GM18909 (cell line): ENCODE data around the gene FDPS.
"Not testable (repeated sequence)": the region's sequence is repeated elsewhere in the genome, so short reads cannot be mapped to it uniquely, and the experiment has no call there.

Experiments used
- ATAC-seq: cut with Tn5 transposase; IDR thresholded peaks from one replicate; pipeline ENCODE4 v1.9.1; 2021; ENCODE audit warnings: mild to moderate bottlenecking; ENCODE audit not compliant: unreplicated experiment, poor library complexity

FDPS gene

GRCh38 chr1:155285063-155285462 lies 23.6 kb upstream of the FDPS start:
- no peak for ATAC-seq

- no peak for ATAC-seq
Observed at GRCh38 chr1:155285631-155286044, 23.0 kb upstream of the FDPS start.

- no peak for ATAC-seq
Observed at GRCh38 chr1:155286544-155286943, 22.1 kb upstream of the FDPS start.

GRCh38 chr1:155287987-155288543 lies 20.6 kb upstream of the FDPS start:
- ATAC-seq, result no peak

- not testable (repeated sequence) for ATAC-seq
Observed at GRCh38 chr1:155291006-155291405, 17.7 kb upstream of the FDPS start.

GRCh38 chr1:155293086-155293749 lies 15.4 kb upstream of the FDPS start:
- no peak for ATAC-seq

- ATAC-seq, result no peak
Observed at GRCh38 chr1:155294520-155295182, 14.0 kb upstream of the FDPS start.

- no peak for ATAC-seq
Observed at GRCh38 chr1:155295183-155295941, 13.3 kb upstream of the FDPS start.

- no peak for ATAC-seq
Observed at GRCh38 chr1:155295942-155296267, 12.8 kb upstream of the FDPS start.

- no peak for ATAC-seq
Observed at GRCh38 chr1:155296661-155297060, 12.0 kb upstream of the FDPS start.

GRCh38 chr1:155297384-155297783 lies 11.3 kb upstream of the FDPS start:
- no peak for ATAC-seq

- ATAC-seq, result no peak
Observed at GRCh38 chr1:155300024-155300423, 8.6 kb upstream of the FDPS start.

GRCh38 chr1:155300553-155301329 lies 7.9 kb upstream of the FDPS start:
- ATAC-seq, result no peak

GRCh38 chr1:155301342-155301841 lies 7.3 kb upstream of the FDPS start, which contains the start of gene PKLR:
PKLR (minus strand) TSS chr1:155301438; CDS start chr1:155301395, 43 bp downstream.
- no peak for ATAC-seq

- no peak for ATAC-seq
Observed at GRCh38 chr1:155304558-155305063, 4.1 kb upstream of the FDPS start.

- ATAC-seq, result no peak
Observed at GRCh38 chr1:155305881-155306391, 2.7 kb upstream of the FDPS start.

- no peak for ATAC-seq
Observed at GRCh38 chr1:155307247-155307740, 1.4 kb upstream of the FDPS start.

- no peak for ATAC-seq
Observed at GRCh38 chr1:155309423-155310021, 856 bp downstream of the FDPS start.

- no peak for ATAC-seq
Observed at GRCh38 chr1:155313261-155313660, 4.6 kb downstream of the FDPS start.
